Measurements from ENCODE around the gene ALOX5AP.

GRCh38 chr13:30710442-30710841, 24.9 kb upstream of the ALOX5AP start:
- TF ChIP-seq EZH2 (IDR thresholded peaks at IDR 0.05; ENCODE audit: insufficient read depth, poor library complexity, severe bottlenecking) (no peak), EZH2phosphoT487 (IDR thresholded peaks at IDR 0.05; ENCODE audit: insufficient read depth, low read depth) (no peak)

All from GM23248 (cell line).